Activated CD4-positive, alpha-beta T cell treated with anti-CD3 and anti-CD28 coated beads, Interleukin-2, amount 50 U/mL, for 1 hour (primary cell): ENCODE data around the gene SIX5.
"Not testable (repeated sequence)": the region's sequence is repeated elsewhere in the genome, so short reads cannot be mapped to it uniquely, and the experiment has no call there.

Experiments used
- DNase-seq: peaks from one replicate; pipeline ENCODE4 v3.0.0-alpha.2; 2020

SIX5 gene

DNA sequence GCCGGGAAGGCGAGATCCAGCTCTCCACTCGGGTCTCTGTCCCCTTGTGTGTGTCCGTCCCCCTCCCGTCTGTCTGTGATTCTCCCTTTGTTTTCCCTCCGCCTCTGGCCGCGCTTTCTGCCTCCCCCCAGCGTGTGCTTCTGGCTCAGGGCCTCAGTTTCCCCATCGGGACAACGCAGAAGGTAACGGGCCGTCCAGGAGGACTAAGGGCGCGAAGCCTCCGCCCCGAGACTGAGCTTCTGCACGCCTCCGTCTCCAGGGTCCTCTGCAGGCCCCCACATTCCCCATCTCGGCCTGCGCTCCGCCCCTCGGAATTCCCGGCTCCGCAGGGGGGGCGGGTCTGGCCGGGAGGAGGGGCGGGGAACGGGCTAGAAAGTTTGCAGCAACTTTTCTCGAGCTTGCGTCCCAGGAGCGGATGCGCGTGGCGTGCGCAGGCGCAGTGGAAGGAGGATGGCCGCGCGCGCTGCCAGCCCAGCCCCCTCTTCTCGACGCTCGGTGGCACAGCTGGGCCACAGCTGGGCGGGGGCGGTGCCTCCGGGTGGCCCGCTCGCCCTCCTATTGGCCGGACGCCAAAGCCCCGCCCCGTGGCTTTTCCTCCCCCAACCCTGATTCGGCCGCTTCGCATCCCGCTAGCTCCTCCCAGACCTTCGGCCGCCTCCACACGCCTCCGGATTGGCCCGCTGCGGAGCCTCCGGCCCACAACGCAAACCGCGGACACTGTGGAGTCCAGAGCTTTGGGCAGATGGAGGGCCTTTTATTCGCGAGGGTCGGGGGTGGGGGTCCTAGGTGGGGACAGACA, at the start of gene SIX5:
TSS of gene SIX5 (minus strand) at position 269 of the 799 bp plus-strand sequence. CDS start 408 bp downstream, outside the sequence.
- peak; percentile 93 for DNase-seq

DNA sequence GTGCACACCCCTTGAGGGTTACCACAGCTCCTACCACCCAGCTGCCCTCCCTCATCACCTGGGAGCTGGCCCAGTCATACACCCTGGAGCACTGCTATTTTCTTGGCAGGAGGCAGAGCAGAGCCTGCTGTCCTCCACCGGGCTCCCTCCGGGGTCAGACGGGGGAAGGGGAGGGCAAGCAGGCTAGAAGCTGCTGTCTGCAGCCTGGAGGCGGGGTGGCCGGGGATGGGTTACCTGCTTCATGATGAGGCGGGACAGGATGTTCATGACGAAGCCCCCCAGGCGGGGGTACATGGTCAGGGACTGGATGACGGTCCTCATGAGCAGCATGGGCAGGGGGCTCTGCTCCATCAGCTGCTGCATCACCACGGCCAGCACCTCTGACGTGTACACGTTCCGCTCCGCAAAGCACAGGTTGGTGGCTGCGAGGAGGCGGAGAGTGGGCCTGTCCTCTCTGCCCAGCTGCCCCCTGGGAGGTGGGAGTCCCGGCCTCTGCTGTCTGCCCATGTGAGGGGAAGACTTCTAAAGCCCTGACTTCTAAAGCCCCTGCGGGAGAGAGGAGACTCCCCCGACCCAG, 48.8 kb upstream of the SIX5 start:
- DNase-seq, result no peak

DNA sequence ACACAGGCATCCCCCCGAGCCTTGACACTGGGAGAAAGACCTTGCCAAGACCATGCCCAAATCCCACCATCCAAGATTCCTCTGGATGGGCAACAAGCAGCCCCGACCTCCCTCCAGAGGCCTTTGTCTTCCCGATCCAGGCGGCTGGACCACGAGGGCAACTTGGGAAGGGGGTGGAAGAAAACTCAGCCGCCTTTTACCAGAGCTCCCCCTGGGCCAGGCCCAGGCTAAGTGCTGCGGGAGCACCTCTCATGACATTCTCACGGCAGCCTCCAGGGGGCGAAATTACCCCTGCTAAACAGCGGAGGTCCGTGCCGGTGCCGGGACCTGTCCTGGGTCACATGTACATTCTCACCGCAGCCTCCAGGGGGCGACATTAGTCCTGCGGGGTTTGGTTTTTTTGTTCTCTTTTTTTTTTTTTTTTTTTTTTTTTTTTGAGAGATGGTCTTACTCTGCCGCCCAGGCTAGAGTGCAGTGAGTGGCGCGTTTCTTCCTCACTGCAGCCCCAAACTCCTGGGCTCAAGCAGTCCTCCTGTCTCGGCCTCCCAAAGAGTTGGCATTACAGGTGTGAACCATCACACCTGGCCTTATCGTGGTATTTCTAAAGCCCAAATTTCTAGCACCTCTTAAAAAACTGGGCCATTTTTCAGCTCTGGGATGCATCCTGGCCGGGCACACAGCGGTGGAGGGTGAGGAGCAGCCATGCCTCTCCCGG, 48.1 kb upstream of the SIX5 start:
- peak; percentile 98 for DNase-seq

DNA sequence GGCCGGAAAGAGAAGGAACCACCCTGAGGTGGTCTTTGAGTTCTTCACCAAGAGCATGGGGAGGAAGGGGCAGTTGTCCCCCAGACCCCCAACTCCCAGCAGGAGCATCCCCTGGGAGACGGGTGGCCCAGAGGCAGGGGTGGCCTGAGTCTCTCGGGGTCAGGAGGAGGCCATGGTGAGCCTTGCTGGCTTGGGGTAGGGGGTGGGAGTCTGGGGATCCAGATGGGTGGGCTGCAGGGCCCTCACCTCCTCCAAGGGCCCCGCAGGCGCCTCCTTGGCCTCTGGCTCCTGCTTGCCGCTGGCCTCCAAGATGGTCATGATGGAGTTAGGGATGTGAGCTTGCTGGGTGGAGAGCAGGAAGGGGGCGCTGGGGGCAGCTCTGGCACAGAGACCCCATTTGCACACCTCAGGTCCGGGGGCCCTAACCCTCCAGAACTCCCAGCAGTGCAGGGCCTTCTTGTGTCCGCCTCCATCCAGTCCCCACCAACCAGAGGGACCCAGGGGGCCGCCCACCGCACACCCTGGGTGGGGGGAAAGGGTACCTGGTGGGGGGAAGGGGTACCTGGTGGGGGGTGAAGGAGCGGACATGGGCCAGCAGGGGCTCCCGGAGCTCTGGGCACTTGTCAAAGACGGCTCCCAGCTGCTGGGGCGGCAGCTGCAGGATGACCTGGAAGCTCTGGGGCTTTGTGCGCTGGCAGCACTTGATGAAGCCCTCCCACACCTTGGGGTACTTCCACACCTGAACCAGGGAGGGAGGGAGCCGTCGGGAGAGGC, 47.4 kb upstream of the SIX5 start:
- no peak for DNase-seq

DNA sequence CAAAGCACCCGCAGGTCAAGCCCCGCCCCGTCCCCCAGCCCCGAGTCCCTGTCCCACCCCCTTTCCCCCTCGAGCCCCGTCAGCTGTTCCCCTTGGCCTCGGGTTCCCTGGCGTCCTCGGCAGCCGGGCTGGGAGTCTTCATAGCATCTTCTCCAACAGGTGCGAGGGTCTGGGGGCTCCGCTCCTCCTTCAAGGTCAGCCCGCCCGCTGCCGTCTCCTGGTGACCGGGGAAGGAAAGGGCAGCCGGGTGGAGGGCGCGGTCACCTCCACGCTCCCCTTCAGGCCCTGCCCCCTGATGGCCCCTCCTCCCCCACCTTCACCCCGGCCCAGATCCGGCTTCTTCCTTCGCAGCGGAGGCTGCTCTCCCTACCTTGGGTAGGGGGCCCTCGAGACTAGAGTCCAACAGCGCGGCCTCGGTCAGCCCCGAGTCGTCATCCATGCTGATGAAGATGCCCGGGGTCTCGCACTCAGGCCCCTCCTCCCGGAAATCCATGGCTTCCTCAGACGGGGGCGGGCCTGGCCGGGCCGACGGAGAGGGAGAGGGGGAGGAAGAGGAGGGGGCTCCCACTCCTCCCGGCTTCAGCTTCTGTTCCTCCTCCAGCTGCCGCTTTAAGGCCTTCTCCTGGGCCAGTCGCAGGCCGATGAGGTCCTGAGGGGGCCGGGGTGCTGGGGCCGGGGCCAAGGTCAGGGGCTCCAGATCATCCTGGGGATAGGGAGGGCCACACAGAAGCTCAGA, 46.6 kb upstream of the SIX5 start:
- DNase-seq, result no peak

DNA sequence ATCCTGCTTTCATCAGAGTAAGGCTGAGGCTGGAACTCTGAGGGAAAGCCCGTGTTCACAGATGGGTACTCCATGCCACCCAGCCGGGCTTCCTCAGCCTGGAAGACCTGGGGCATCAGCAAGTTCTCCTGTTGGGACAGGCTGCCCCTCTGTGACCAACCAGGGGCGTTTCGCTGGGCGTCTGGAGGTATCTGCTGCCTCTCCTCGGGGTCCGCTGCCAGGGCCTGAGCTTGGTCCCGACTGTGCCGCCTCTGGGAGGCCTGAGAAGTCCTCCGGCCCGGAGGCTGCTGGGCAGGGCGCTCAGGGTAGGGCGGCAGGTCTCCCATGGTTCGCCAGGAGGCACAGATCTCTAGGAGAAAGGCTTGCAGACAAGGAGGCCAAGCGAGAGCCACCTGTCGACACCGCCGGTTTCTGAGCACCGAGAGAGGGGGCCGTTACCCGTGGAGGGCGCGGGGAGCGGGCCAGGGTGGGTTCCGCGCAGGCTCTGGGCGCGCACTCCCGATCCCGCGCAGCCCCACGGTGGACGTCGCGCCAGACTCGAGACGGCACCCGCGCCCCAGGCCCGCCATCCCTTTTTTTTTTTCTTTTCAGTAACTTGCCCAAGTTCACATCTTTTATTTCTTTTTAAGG, 45.9 kb upstream of the SIX5 start, which contains the start of gene RSPH6A:
TSS of gene RSPH6A (minus strand) at position 458 of the 630 bp plus-strand sequence. CDS start at position 326, 132 bp downstream.
- no peak for DNase-seq

DNA sequence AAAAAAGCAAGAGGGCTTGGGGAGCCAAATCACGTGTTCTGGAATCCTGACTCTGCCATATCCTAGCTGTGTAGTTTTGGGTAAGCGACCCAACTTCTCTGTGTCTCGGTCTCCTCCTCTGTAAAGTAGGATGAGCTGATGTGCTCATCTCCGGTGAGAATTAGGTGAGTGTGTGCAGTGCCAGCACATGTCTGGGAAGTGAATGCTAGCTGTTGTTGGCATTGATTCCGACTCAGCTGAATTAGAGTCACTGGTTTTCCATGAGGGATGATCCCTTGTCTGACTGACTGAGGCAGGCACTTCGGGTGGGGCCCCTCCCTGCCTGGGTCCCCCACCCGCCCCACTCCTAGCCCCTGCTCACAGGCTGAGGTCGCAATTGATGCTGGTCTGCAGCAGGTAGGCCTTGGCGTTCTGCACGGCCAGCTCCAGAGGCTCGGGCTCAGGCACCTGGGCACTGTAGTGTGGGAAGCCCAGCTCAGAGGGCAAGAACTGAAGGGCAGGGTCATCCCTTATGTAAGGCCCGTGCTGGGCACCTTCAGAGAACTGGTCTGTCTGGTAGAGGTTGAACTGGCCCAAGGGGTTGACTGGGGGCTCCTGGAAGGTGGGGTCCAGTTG, 45.2 kb upstream of the SIX5 start:
- no peak for DNase-seq

DNA sequence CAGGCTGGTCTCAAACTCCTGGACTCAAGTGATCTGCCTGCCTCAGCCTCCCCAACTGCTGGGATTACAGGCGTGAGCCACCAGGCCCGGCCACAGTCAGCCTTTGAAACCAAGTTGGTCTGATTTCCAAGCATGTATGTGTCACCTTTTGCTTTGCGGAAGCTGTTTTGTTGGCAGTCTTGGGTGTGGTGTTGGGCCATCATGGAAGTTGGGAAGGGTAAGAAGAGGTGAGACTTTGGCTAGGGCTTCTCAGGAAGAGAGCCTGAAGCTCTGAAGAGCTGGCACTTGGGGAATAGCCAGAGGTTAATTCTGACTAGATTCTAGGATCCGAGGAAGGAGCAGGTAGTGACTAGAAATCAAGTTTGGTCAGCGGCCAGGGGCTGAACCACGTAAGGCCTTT, 43.2 kb upstream of the SIX5 start:
- no peak for DNase-seq

DNA sequence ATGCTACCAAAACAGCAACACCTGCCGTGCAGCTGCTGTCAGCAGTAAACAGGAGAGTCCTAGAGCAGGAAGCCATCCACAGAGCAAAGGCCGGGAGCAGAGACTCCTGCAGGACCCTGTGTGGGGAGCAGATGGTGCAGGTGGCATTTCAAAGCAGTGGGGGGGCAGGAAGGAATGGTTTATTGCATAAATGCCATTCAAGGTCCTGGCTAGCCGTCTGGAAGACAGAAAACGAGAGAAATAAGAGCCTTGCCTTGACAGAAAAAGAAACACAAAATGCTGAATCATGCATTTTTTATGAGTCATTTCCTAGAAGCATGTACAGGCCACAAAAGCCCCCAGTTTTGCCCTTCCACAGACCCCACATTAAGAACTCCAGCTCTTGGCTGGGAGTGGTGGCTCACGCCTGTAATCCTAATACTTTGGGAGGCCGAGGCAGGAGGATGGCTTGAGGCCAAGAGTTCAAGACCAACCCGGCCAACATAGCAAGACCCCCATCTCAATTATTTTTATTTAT, 40.6 kb upstream of the SIX5 start:
- no peak for DNase-seq

DNA sequence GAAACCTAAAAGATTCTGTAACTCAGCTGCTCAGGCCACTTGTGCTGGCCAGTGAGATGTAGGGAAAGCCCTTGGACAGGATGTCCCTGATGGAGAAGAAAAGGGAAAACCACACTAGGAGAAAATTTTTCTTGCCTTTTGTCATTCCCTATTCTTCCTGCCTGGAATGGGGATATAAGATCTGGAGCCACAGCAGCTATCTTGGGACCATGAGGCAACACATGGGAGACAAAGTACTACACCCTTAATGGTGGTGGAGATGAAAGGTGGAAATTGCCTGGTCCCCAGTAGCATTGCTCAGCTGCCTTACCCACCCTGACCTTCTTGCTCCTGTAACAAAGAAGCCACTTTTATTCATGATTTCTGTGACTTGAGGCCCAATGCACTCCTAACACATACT, 36.7 kb upstream of the SIX5 start:
- DNase-seq, result no peak

DNA sequence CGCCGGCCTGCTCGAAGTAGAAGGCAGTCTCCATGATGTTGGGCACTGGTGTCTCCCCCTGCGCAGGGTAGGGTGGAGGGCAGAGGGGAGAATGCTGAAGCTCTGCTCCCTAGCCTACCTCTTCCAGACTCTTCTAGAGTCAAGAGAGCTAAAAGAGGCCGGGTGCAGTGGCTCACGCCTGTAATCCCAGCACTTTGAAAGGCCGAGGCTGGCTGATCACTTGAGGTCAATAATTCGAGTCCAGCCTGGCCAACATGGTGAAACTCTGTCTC, 35.8 kb upstream of the SIX5 start:
- no peak for DNase-seq

DNA sequence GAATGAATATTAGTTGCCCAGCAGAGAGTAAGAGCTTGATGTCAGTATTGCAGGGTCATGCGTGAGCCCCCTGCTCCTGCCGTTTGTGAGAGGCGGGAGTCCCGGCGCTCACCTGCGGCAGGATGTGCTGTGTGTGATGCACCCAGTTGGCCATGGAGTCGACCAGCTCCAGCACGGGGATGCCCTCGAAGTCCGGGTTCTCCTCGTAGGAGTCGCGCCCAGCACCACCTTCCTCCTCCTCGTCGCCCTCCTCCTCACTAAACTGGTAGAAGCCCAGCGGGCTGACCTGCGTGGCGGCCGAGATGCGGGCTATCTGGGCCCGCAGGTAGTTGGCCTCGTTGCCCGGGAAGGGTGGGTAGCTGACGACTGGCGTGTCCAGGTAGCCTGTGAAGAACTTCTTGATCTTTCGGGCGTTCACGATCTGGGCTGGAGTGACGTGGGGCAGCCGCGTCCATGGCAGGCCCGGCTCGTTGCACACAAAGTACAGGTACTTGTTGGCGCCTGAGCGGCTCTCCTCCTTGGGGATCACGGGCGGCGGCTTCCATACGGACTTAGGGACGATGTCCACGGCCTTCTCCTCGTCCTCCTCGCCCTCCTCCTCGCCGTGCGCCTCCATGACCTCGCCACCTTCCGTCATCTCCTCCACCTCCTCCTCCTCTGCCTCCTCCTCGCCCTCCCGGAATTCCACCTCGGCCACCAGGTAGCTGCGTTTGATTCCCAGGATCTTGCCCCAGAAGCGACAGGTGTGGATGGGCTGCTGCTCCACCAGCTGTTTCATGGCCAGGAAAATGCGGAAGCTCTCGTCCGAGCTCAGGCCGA, 35.3 kb upstream of the SIX5 start:
- no peak for DNase-seq

DNA sequence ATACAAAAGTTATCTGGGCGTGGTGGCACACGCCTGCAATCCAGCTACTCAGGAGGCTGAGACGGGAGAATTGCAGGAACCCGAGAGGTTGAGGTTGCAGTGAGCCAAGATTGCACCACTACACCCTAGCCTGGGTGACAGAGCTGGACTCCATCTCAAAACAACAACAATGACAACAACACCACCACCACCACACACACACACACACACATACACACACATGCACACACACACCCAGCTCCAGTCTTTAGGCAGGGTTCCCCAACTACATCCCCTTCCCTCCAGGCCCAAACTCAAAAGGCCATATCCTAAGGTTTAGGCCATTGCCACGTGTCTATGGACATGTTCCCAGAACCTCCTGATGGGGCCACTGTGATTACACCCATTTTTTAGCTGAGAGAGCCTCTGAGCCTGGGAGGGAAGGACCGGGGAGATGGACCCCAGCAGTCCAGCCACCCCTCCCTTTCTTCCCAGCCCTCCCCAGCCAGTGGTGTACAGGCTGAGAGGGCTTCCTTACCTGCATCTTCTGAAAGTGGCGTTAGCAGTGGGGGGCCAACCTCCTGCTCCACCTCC, 32.6 kb upstream of the SIX5 start:
- DNase-seq, result no peak

DNA sequence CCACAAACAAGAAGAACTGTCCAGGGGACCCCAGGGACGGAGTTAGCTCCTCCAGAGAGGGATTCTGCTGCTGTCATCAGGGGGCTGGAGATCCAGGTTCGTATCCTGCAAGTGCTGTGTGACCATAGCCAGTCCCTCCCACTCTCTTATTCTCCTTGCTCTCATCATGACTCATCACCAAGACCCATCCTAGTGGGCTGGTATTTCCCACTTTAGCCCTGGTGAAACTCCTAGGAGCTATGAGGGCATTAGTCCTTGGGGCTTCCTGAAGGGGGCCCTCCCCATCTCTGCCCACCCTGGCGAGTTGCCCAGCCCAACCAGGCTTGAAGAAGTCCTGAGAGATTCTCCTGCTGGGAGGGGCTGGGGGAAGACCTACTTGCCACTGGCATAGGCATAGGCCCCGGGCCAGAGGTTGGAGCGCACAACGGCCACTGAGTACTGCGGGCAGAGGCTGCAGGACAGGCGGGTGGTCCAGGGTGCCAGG, 31.1 kb upstream of the SIX5 start:
- DNase-seq, result no peak

DNA sequence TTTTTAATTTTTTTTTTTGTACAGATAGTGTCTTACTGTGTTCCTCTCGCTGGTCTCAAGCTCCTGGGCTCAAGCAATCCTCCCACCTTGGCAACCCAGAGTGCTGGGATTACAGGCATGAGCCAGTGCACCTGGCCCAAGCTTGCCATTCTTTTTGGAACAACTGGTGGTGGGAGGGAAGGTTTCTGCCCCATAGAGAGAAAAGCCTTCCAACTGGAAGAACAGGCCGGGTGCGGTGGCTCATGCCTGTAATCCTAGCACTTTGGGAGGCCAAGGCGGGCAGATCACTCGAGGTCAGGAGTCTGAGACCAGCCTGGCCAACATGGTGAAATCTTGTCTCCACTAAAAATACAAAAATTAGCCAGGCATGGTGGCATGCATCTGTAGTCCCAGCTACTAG, 30.5 kb upstream of the SIX5 start:
- not testable (repeated sequence) for DNase-seq

DNA sequence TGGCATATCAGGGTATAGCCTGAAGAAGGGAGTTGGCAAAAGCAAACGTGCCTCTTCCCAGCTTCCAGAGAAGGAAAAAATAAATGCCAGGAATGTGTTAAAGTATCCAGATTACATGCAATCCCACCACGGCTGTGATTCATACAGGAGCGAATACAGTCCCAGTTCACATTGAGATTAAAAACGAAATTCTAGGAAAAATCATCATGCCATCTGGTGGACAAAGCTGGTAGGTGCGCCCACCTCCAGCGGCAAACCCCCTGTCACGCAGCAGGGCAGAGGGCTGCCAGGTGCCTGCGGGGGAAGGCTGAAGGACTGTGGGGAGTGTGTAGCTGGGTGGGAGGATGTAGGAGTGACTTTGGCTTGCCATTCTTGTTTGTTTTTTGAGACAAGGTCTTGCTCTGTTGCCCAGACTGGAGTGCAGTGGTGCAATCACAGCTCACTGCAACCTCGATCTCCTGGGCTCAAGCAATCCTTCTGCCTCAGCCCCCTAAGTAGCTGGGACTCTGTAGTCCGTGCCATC, 30.0 kb upstream of the SIX5 start:
- peak; percentile 61 for DNase-seq

DNA sequence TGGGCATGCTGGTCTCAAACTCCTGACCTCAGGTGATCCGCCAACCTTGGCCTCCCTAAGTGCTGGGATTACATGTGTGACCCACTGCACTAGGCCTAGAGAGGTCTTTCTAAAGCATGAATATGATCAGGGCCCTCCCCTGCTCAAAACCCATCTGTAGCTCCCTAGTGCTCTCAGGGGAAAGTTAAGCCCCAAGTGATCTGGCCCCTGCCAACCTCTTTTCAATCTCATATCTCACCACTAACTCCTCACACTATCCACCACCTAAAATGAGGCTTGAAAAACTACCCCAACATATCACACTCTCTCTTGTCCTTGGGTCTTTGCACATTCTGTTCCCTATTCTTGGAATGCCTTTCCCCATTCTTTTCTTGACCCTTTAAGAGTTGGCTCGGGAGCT, 25.6 kb upstream of the SIX5 start:
- DNase-seq, result no peak

DNA sequence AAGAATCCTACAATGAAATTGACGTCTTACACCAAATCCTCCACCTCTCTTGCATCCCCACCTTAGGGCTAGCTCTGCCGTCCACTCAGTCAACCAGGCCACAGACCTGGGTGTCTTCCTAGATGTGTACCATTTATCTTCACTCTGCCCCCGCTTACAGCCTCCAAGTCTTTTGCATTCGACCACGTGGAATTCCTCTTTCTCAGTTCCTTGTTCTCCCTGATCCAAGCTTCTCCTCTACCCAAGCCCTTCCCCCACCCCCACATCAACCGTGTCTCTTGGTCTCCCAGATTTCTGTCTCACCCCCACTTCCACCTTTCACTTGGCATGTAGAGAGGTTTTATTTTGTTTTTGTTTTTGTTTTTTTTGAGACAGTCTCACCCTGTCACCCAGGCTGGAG, 24.8 kb upstream of the SIX5 start:
- DNase-seq, result no peak

DNA sequence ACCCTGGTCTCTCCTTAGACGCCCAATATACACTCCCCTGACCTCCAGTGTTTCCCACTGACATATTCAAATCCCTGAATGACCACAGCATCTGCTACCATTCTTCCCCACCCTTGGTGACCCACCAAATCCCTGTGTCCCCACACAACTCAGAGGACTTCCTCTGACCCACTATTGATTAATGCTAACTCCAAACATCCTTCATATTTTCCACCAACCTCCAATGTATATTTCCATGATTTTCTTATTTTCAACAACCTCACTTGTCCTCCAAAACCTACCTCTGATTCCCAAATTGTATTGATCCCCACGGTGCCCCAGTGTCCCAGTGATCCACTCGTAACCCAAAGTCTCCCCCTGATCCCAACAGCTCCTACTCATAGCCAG, 24.1 kb upstream of the SIX5 start:
- DNase-seq, result no peak
